ENCODE data around the gene ITPK1. TPM values are rescaled to one million over a fixed set of nuclear protein-coding genes. Genes with fewer than 3 reads are reported as not detected.

ITPK1 gene
- total and polyA plus RNA-seq, 2 experiments from 2014 or later: 35.9 to 101 TPM

DNA sequence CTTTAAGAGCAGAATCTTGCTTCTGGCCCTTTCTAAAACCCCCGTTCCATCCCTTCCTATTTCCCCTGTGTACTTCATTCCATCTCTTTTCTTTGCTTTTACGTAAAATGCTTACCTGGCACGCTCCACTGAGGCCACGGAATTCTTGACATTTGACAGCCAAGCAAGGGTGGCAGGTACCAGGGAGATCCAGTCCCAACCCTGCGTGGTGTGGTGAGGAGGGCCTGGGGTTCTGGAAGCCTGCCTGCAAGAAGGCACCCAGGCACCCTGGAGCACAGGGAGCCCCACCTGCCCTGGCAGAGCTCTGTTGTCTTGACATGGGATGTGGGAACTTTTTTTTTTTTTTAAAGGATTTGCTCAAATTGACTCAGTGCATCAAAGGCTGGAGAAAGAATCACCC, 48.6 kb downstream of the ITPK1 start:
- Mint-ChIP-seq H3K4me1 (peaks cover 28% of the 10 kb centered on the region), H3K4me3 (no peak overlapping the region), H3K36me3 (ENCODE audit: low read depth) (no peaks in the 10 kb centered on the region; the same call in 2 of the 3 replicates), H3K27ac (no peak overlapping the region), H3K9me3 (no peaks in the 10 kb centered on the region; the same call in 2 of the 3 replicates), H3K27me3 (ENCODE audit: insufficient read depth, low read depth, poor library complexity) (peaks cover 15% of the 10 kb centered on the region)
- H3K4me2 ChIP-seq: no peak overlapping the region
- ATAC-seq (no peak), DNase-seq (ENCODE audit: low spot score) (no peak)
- H3K27ac ChIP-seq (ENCODE audit: low read depth): no peak overlapping the region
- peaks cover 45% of the 10 kb centered on the region for H3K79me2 ChIP-seq (replicated peaks; ENCODE audit: insufficient read depth)
- no peaks in the 10 kb centered on the region for H3K9me2 ChIP-seq (ENCODE audit: insufficient read depth)
- H3K27me3 ChIP-seq (ENCODE audit: insufficient read depth): no peaks in the 10 kb centered on the region
- H3F3A ChIP-seq (replicated peaks; ENCODE audit: low read depth): no peaks in the 10 kb centered on the region
- H3K36me3 ChIP-seq (ENCODE audit: insufficient read depth): no peaks in the 10 kb centered on the region
- no peak overlapping the region for H3K4me3 ChIP-seq
- TF ChIP-seq, protein P1, sequence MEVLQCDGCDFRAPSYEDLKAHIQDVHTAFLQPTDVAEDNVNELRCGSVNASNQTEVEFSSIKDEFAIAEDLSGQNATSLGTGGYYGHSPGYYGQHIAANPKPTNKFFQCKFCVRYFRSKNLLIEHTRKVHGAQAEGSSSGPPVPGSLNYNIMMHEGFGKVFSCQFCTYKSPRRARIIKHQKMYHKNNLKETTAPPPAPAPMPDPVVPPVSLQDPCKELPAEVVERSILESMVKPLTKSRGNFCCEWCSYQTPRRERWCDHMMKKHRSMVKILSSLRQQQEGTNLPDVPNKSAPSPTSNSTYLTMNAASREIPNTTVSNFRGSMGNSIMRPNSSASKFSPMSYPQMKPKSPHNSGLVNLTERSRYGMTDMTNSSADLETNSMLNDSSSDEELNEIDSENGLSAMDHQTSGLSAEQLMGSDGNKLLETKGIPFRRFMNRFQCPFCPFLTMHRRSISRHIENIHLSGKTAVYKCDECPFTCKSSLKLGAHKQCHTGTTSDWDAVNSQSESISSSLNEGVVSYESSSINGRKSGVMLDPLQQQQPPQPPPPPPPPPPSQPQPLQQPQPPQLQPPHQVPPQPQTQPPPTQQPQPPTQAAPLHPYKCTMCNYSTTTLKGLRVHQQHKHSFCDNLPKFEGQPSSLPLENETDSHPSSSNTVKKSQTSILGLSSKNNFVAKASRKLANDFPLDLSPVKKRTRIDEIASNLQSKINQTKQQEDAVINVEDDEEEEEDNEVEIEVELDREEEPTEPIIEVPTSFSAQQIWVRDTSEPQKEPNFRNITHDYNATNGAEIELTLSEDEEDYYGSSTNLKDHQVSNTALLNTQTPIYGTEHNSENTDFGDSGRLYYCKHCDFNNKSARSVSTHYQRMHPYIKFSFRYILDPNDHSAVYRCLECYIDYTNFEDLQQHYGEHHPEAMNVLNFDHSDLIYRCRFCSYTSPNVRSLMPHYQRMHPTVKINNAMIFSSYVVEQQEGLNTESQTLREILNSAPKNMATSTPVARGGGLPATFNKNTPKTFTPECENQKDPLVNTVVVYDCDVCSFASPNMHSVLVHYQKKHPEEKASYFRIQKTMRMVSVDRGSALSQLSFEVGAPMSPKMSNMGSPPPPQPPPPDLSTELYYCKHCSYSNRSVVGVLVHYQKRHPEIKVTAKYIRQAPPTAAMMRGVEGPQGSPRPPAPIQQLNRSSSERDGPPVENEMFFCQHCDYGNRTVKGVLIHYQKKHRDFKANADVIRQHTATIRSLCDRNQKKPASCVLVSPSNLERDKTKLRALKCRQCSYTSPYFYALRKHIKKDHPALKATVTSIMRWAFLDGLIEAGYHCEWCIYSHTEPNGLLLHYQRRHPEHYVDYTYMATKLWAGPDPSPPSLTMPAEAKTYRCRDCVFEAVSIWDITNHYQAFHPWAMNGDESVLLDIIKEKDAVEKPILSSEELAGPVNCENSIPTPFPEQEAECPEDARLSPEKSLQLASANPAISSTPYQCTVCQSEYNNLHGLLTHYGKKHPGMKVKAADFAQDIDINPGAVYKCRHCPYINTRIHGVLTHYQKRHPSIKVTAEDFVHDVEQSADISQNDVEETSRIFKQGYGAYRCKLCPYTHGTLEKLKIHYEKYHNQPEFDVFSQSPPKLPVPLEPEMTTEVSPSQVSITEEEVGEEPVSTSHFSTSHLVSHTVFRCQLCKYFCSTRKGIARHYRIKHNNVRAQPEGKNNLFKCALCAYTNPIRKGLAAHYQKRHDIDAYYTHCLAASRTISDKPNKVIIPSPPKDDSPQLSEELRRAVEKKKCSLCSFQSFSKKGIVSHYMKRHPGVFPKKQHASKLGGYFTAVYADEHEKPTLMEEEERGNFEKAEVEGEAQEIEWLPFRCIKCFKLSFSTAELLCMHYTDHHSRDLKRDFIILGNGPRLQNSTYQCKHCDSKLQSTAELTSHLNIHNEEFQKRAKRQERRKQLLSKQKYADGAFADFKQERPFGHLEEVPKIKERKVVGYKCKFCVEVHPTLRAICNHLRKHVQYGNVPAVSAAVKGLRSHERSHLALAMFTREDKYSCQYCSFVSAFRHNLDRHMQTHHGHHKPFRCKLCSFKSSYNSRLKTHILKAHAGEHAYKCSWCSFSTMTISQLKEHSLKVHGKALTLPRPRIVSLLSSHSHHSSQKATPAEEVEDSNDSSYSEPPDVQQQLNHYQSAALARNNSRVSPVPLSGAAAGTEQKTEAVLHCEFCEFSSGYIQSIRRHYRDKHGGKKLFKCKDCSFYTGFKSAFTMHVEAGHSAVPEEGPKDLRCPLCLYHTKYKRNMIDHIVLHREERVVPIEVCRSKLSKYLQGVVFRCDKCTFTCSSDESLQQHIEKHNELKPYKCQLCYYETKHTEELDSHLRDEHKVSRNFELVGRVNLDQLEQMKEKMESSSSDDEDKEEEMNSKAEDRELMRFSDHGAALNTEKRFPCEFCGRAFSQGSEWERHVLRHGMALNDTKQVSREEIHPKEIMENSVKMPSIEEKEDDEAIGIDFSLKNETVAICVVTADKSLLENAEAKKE (CRISPR knock-in tag; IDR thresholded peaks at IDR 0.05): no peak
- TF ChIP-seq, protein P2, sequence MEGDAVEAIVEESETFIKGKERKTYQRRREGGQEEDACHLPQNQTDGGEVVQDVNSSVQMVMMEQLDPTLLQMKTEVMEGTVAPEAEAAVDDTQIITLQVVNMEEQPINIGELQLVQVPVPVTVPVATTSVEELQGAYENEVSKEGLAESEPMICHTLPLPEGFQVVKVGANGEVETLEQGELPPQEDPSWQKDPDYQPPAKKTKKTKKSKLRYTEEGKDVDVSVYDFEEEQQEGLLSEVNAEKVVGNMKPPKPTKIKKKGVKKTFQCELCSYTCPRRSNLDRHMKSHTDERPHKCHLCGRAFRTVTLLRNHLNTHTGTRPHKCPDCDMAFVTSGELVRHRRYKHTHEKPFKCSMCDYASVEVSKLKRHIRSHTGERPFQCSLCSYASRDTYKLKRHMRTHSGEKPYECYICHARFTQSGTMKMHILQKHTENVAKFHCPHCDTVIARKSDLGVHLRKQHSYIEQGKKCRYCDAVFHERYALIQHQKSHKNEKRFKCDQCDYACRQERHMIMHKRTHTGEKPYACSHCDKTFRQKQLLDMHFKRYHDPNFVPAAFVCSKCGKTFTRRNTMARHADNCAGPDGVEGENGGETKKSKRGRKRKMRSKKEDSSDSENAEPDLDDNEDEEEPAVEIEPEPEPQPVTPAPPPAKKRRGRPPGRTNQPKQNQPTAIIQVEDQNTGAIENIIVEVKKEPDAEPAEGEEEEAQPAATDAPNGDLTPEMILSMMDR (conservative IDR thresholded peaks at IDR 0.05; ENCODE audit: low read depth in 2 of 2): no peak
- TF ChIP-seq, protein P3, sequence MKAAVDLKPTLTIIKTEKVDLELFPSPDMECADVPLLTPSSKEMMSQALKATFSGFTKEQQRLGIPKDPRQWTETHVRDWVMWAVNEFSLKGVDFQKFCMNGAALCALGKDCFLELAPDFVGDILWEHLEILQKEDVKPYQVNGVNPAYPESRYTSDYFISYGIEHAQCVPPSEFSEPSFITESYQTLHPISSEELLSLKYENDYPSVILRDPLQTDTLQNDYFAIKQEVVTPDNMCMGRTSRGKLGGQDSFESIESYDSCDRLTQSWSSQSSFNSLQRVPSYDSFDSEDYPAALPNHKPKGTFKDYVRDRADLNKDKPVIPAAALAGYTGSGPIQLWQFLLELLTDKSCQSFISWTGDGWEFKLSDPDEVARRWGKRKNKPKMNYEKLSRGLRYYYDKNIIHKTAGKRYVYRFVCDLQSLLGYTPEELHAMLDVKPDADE (IDR thresholded peaks at IDR 0.05): no peak
- TF ChIP-seq EZH2 (IDR thresholded peaks at IDR 0.05; ENCODE audit: low read depth, unreplicated experiment) (no peak), JUNB (IDR thresholded peaks at IDR 0.05; ENCODE audit: unreplicated experiment) (no peak), ZNF114 (CRISPR knock-in tag; IDR thresholded peaks at IDR 0.05) (no peak), ZNF331 (CRISPR knock-in tag; IDR thresholded peaks at IDR 0.05; ENCODE audit: low read depth) (no peak)
- no peaks in the 10 kb centered on the region for H3K4me1 ChIP-seq (ENCODE audit: insufficient read depth)
- no peak overlapping the region for H2AFZ ChIP-seq
- peaks cover 9% of the 10 kb centered on the region; the same call in 1 of the 2 replicates for H4K20me1 ChIP-seq (replicated peaks; ENCODE audit: insufficient read depth)

Measured in GM23338 (cell line).